Cardiac fibroblast (primary cell): Measurements from ENCODE around the gene PTPRJ.

Experiments
- DNase-seq, 2 donors: peaks; one replicate each; pipeline versions ENCODE4 v3.0.0 to v3.0.0-alpha.2; 2010; ENCODE audit warnings: low read depth in 2 of 2
- H3K4me3 ChIP-seq, 2 donors: replicated peaks in 1 of 2; 1 replicate in 1 of 2; 2 replicates in 1 of 2; pipeline ENCODE4 v1.5.1; 2011; ENCODE audit warnings: low read depth in 2 of 2, low read length in 2 of 2, mild to moderate bottlenecking in 2 of 2, moderate library complexity in 1 of 2
- TF ChIP-seq, protein P1 (sequence below): IDR thresholded peaks from one replicate; pipeline ENCODE4 v1.5.1; 2011; ENCODE audit warnings: low read depth, mild to moderate bottlenecking, low read length, inconsistent platforms

PTPRJ gene

DNA sequence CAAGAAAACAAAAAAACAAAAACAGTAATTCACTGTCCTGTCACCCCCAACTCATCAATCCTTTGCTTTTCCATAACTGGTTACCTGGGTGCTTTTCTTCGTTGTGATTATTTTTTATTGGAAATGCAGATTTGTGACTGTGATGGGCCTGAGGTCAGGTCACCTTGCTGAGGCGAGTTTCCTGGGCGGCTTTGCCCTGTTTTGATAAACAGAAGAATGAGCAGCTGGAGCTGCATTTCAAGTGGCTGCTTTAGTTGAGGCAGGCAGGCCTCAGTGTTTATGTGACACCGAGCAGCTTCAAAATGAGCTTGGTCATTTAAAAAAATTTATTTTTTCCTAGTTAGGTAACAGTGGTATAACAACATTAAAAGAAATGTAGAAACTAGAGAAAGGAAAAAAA is 22.2 kb downstream of the PTPRJ start:
- TF ChIP-seq, protein P1, sequence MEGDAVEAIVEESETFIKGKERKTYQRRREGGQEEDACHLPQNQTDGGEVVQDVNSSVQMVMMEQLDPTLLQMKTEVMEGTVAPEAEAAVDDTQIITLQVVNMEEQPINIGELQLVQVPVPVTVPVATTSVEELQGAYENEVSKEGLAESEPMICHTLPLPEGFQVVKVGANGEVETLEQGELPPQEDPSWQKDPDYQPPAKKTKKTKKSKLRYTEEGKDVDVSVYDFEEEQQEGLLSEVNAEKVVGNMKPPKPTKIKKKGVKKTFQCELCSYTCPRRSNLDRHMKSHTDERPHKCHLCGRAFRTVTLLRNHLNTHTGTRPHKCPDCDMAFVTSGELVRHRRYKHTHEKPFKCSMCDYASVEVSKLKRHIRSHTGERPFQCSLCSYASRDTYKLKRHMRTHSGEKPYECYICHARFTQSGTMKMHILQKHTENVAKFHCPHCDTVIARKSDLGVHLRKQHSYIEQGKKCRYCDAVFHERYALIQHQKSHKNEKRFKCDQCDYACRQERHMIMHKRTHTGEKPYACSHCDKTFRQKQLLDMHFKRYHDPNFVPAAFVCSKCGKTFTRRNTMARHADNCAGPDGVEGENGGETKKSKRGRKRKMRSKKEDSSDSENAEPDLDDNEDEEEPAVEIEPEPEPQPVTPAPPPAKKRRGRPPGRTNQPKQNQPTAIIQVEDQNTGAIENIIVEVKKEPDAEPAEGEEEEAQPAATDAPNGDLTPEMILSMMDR, result no peak
- no peak overlapping the region for H3K4me3 ChIP-seq
- DNase-seq, result no peak

DNA sequence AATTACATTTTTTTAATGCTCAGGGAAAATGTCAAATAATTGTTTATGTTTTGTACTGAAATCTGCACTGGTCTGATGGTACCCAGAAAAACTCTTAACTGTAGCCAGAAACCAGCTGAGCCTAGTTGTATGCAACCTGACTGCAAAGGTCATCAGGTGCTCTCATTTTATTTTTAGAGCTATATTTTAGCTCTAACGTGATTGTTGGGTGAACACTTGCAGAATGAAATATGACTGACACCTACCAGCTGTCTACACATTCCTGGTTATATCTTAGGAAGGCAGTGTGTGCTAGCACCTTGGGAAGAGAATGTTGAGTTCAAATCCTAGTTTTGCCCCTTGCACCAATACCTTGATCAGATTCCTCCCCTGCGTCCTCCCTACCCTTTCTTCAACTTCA is 23.6 kb downstream of the PTPRJ start:
- H3K4me3 ChIP-seq, result no peak overlapping the region
- no peak for DNase-seq
- TF ChIP-seq, protein P1, result no peak

DNA sequence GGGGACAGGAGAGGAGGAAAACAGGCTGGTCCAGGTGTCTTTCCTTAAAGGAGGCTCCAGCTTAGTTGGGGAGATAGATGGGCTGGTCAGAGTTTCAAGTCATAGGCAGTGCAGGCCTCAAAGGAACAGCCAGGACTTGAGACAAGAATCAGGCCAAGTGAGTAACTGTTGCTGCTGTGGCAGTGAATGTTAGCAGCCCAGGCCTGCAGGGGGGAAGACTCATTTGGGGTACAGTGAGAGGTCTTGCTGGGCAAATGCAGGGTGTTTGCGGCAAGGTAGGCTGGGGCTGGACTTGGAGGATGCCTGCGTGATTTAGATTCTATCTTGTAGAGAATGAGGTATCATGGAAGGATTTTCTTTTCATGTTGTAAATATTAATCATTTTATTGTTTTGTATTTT is 24.1 kb downstream of the PTPRJ start:
- TF ChIP-seq, protein P1, result no peak
- DNase-seq, result no peak
- H3K4me3 ChIP-seq, result no peak overlapping the region

DNA sequence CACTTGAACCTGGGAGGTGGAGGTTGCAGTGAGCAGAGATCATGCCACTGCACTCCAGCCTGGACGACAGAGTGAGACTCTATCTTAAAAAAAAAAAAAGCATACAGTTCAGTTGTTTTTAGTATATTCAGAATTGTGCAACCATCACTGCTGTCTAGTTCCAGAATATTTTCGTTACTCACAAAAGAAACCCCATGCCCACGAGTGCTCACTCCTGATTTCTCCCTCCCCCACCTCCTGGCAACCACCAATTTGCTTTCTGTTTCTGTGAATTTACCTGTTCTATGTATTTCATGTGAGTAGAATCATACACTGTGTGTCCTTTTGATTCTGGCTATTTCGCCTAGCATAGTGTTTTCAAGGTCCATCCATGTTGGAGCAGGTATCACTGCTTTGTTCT is 24.8 kb downstream of the PTPRJ start:
- TF ChIP-seq, protein P1, result no peak
- H3K4me3 ChIP-seq, result no peak overlapping the region
- peak; percentile 59 to 60 for DNase-seq

DNA sequence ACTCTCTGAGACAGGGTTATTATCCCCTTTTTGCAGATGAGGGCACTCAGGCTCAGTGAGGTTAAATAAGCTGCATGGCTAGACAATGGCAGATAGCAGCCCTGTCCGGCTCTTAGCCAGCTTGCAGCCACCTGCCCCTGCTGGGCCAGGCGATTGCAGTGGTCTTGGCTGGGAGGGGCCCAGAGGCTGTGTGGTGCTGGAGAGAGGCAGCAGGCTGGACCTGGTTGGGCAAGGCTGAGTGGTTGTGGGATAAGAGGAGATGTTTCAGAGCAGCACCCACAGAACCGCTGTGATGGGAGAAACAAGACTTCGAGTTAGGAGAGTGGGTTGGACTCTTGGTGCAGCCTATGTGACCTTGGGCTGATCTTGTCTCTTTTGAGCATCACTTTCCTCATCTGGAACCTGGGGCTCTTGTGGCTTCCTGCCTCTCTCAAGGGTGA is 25.5 kb downstream of the PTPRJ start:
- TF ChIP-seq, protein P1, result no peak
- H3K4me3 ChIP-seq, result no peak overlapping the region
- no peak for DNase-seq

DNA sequence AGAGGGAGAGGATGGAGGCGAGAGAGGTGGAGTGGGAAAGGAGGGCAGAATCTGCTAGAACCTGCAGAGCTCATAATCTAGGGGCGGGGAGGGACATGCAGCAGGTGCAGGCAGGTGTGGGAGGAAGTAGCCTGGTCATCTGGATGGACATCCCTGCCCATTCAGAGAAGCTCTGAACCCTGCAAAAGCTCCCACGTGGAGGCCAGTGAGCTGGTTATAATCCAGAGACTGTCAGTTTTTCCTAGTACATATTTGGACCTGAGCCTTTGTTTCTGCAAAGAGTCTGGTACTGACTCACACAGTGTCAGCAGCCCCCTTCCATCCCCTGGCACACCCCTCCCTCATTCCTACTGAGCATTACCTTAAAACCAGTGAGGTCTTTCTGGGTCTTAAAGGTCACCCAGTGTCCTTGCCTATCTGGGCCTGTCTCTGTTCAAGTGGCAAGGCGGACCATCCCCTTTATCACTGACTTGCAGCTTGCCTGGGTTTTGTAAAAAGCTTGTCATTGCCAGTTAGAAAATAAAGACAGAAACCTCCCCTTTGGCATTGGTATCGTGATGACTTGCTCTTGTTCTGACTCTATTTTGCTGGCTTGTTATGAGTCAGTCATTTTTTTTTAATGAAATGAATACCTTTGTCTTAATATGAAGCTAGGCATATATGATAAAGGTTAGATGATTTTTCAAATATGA is 26.1 kb downstream of the PTPRJ start:
- peak; percentile 71 to 86 for DNase-seq
- no peak overlapping the region for H3K4me3 ChIP-seq
- TF ChIP-seq, protein P1, result no peak

DNA sequence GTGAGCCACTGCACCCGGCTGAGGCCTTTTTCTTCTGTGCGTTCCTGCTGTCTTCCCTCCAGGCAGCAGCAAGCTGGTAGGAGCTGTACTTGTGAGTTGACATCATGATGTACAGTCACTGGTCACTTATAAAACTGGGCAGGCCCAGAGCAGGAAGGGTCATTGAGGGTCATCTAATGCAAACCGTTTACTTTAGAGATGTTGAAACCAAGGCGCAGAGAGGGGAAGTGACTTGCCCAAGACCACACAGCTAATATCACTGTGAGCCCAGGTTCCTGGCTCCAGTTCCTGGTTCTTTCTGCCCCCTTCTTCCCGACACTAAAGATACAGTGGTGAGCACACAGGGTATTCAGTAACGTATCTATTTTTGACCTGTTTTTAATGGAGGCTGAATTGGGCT is 27.3 kb downstream of the PTPRJ start:
- TF ChIP-seq, protein P1, result no peak
- H3K4me3 ChIP-seq, result no peak overlapping the region
- peak in 1 of 2 donors; percentile 28 for DNase-seq
